ENCODE measurements around the gene LDB1.

Gene LDB1

GRCh38 chr10:102133373-102134195 is 13.4 kb upstream of the LDB1 start:
- Histone ChIP-seq H3K4me3 (ENCODE audit: low read depth, low read length) (peak overlapping the region; percentile 94), H3K79me2 (ENCODE audit: control insufficient read depth, insufficient read depth, low read length, unreplicated experiment) (peaks cover 57% of the 10 kb centered on the region), H3K4me1 (ENCODE audit: control insufficient read depth, insufficient read depth, low read length, unreplicated experiment) (peaks cover 27% of the 10 kb centered on the region), H3K27me3 (ENCODE audit: insufficient read depth, low read length) (no peaks in the 10 kb centered on the region), H3K27ac (ENCODE audit: low read depth, low read length) (peak overlapping the region; percentile 85), H3K36me3 (ENCODE audit: insufficient read depth, low read length) (peaks cover 15% of the 10 kb centered on the region; the same call in 1 of the 2 replicates), H2AFZ (ENCODE audit: low read length, unreplicated experiment) (peak overlapping the region; percentile 29)

GRCh38 chr10:102132563-102133372 is 12.6 kb upstream of the LDB1 start, which contains the start of gene PPRC1:
Gene PPRC1, plus strand, starts transcription at chr10:102133040. Its CDS starts 29 bp downstream, at chr10:102133069.
- Histone ChIP-seq H3K27ac (ENCODE audit: low read depth, low read length) (peak within 1 kb of the TSS; percentile 85), H3K79me2 (ENCODE audit: control insufficient read depth, insufficient read depth, low read length, unreplicated experiment) (peaks cover 49% of the 10 kb centered on the region)

GRCh38 chr10:102132193-102132562 is 12.0 kb upstream of the LDB1 start:
- Histone ChIP-seq H2AFZ (ENCODE audit: low read length, unreplicated experiment) (peak overlapping the region; percentile 64), H3K79me2 (ENCODE audit: control insufficient read depth, insufficient read depth, low read length, unreplicated experiment) (peaks cover 43% of the 10 kb centered on the region), H3K4me3 (ENCODE audit: low read depth, low read length) (peak overlapping the region; percentile 94), H3K36me3 (ENCODE audit: insufficient read depth, low read length) (peaks cover 8% of the 10 kb centered on the region; the same call in 1 of the 2 replicates), H3K27me3 (ENCODE audit: insufficient read depth, low read length) (no peaks in the 10 kb centered on the region), H3K4me1 (ENCODE audit: control insufficient read depth, insufficient read depth, low read length, unreplicated experiment) (peaks cover 31% of the 10 kb centered on the region), H3K27ac (ENCODE audit: low read depth, low read length) (peak overlapping the region; percentile 26)

More at GRCh38 chr10:102132563-102133372, 12.6 kb upstream of the LDB1 start, which contains the start of gene PPRC1:
- Histone ChIP-seq H3K4me1 (ENCODE audit: control insufficient read depth, insufficient read depth, low read length, unreplicated experiment) (peaks cover 29% of the 10 kb centered on the region), H2AFZ (ENCODE audit: low read length, unreplicated experiment) (peak within 1 kb of the TSS; percentile 64), H3K4me3 (ENCODE audit: low read depth, low read length) (peak within 1 kb of the TSS; percentile 94), H3K36me3 (ENCODE audit: insufficient read depth, low read length) (peaks cover 8% of the 10 kb centered on the region; the same call in 1 of the 2 replicates), H3K27me3 (ENCODE audit: insufficient read depth, low read length) (no peaks in the 10 kb centered on the region)

GRCh38 chr10:102131286-102132170 is 11.4 kb upstream of the LDB1 start:
- Histone ChIP-seq H3K27me3 (ENCODE audit: insufficient read depth, low read length) (no peaks in the 10 kb centered on the region), H3K4me1 (ENCODE audit: control insufficient read depth, insufficient read depth, low read length, unreplicated experiment) (peaks cover 31% of the 10 kb centered on the region), H3K4me3 (ENCODE audit: low read depth, low read length) (peak overlapping the region; percentile 94; the same call in 1 of the 2 replicates), H3K27ac (ENCODE audit: low read depth, low read length) (peak overlapping the region; percentile 38), H2AFZ (ENCODE audit: low read length, unreplicated experiment) (peak overlapping the region; percentile 64), H3K79me2 (ENCODE audit: control insufficient read depth, insufficient read depth, low read length, unreplicated experiment) (peaks cover 36% of the 10 kb centered on the region), H3K36me3 (ENCODE audit: insufficient read depth, low read length) (peaks cover 8% of the 10 kb centered on the region; the same call in 1 of the 2 replicates)

GRCh38 chr10:102123223-102123622 is 3.1 kb upstream of the LDB1 start:
- H2AFZ ChIP-seq (ENCODE audit: low read length, unreplicated experiment) = no peak overlapping the region
- no peaks in the 10 kb centered on the region for H3K36me3 ChIP-seq (ENCODE audit: insufficient read depth, low read length)
- peaks cover 18% of the 10 kb centered on the region for H3K79me2 ChIP-seq (ENCODE audit: control insufficient read depth, insufficient read depth, low read length, unreplicated experiment)
- H3K27ac ChIP-seq (ENCODE audit: low read depth, low read length) = no peak overlapping the region
- H3K4me1 ChIP-seq (ENCODE audit: control insufficient read depth, insufficient read depth, low read length, unreplicated experiment) = peaks cover 23% of the 10 kb centered on the region
- H3K27me3 ChIP-seq (ENCODE audit: insufficient read depth, low read length) = no peaks in the 10 kb centered on the region
- no peak overlapping the region for H3K4me3 ChIP-seq (ENCODE audit: low read depth, low read length)

GRCh38 chr10:102122450-102122849 is 2.3 kb upstream of the LDB1 start:
- Histone ChIP-seq H3K79me2 (ENCODE audit: control insufficient read depth, insufficient read depth, low read length, unreplicated experiment) (peaks cover 25% of the 10 kb centered on the region), H3K27ac (ENCODE audit: low read depth, low read length) (no peak overlapping the region), H3K27me3 (ENCODE audit: insufficient read depth, low read length) (no peaks in the 10 kb centered on the region), H3K4me1 (ENCODE audit: control insufficient read depth, insufficient read depth, low read length, unreplicated experiment) (peaks cover 27% of the 10 kb centered on the region), H3K4me3 (ENCODE audit: low read depth, low read length) (no peak overlapping the region), H3K36me3 (ENCODE audit: insufficient read depth, low read length) (no peaks in the 10 kb centered on the region), H2AFZ (ENCODE audit: low read length, unreplicated experiment) (no peak overlapping the region)

- Histone ChIP-seq H3K4me3 (ENCODE audit: low read depth, low read length) (peak overlapping the region; percentile 97), H3K4me1 (ENCODE audit: control insufficient read depth, insufficient read depth, low read length, unreplicated experiment) (peaks cover 31% of the 10 kb centered on the region), H3K79me2 (ENCODE audit: control insufficient read depth, insufficient read depth, low read length, unreplicated experiment) (peaks cover 29% of the 10 kb centered on the region), H2AFZ (ENCODE audit: low read length, unreplicated experiment) (peak overlapping the region; percentile 90), H3K27ac (ENCODE audit: low read depth, low read length) (peak overlapping the region; percentile 52), H3K27me3 (ENCODE audit: insufficient read depth, low read length) (no peaks in the 10 kb centered on the region), H3K36me3 (ENCODE audit: insufficient read depth, low read length) (no peaks in the 10 kb centered on the region)
Measured at GRCh38 chr10:102121739-102122372, 1.7 kb upstream of the LDB1 start.

- Histone ChIP-seq H3K36me3 (ENCODE audit: insufficient read depth, low read length) (no peaks in the 10 kb centered on the region), H3K27me3 (ENCODE audit: insufficient read depth, low read length) (no peaks in the 10 kb centered on the region), H3K4me1 (ENCODE audit: control insufficient read depth, insufficient read depth, low read length, unreplicated experiment) (peaks cover 38% of the 10 kb centered on the region), H3K27ac (ENCODE audit: low read depth, low read length) (peak overlapping the region; percentile 52), H3K79me2 (ENCODE audit: control insufficient read depth, insufficient read depth, low read length, unreplicated experiment) (peaks cover 35% of the 10 kb centered on the region), H3K4me3 (ENCODE audit: low read depth, low read length) (peak overlapping the region; percentile 97), H2AFZ (ENCODE audit: low read length, unreplicated experiment) (peak overlapping the region; percentile 90)
Measured at GRCh38 chr10:102120991-102121738, 997 bp upstream of the LDB1 start.

GRCh38 chr10:102119417-102120141 is 589 bp downstream of the LDB1 start:
- Histone ChIP-seq H3K36me3 (ENCODE audit: insufficient read depth, low read length) (no peaks in the 10 kb centered on the region), H3K27me3 (ENCODE audit: insufficient read depth, low read length) (no peaks in the 10 kb centered on the region), H3K4me1 (ENCODE audit: control insufficient read depth, insufficient read depth, low read length, unreplicated experiment) (peaks cover 51% of the 10 kb centered on the region), H3K4me3 (ENCODE audit: low read depth, low read length) (peak overlapping the region; percentile 97), H3K79me2 (ENCODE audit: control insufficient read depth, insufficient read depth, low read length, unreplicated experiment) (peaks cover 47% of the 10 kb centered on the region), H3K27ac (ENCODE audit: low read depth, low read length) (peak overlapping the region; percentile 64), H2AFZ (ENCODE audit: low read length, unreplicated experiment) (peak overlapping the region; percentile 90)
